GOT3 (cell line): ENCODE data around the gene RERE.
A peak's percentile ranks its signal among the peaks of the same experiment; 100 is the strongest.

ENCODE experiments used
- DNase-seq: peaks from one replicate; lab custom pipeline; 2025; ENCODE audit warnings: mixed read lengths; lab: John Stamatoyannopoulos, UW

RERE gene

DNA sequence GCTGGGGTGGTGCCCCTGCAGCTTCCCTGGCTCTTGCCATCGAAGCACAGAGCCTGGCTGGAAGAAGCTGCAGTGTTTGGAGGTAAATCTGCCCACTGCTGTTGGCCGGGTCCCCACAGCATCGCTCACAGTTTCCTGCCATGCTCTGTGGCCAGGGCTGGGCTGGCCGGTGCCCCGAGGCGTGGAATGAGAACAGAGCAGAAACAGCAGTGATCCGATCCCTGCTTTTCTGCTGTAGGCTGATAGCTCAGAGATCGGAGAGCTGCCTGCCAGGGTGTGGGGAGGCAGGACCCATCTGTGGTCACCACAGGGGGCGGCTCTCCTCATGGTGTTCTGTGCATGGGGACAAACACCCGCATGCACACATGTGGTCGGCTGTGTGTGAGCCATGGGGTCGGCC lies 488.0 kb downstream of the RERE start:
- DNase-seq: no peak

DNA sequence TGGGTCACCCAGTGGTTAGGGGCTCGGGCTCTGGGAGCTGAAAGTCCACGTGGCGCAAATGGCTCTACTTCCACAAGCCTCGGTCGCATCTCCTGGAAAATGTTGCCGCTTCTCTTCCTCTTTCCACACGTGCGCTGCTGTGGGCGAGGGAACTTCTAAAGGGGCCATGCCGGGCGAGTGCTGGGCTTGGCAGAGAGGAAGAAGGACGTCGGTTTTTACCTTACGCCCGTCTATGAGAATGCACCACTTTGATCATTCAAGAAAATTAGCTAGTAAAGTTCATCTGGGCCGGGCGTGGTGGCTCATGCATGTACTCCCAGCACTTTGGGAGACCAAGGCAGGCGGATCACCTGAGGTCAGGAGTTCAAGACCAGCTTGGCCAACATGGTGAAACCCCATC lies 489.2 kb downstream of the RERE start:
- no peak for DNase-seq

DNA sequence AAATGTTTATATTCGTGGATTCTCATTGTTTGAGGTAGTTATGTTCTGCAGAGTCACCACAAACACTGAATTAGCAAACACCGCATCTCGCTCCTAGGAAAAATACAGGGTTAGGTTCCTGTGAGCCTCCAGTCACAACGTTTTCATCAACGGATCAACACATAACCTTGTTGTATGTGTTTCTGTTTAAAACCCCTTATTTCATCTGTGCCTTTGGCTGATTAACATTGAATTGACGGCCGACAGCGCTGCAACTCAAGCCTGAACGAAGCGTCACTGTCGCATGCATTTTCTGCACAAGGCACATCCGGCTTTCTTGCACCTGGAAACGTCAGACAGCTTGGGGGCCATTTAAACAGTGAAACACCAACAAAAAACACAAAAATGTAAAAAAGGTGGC lies 491.2 kb downstream of the RERE start:
- DNase-seq: no peak

DNA sequence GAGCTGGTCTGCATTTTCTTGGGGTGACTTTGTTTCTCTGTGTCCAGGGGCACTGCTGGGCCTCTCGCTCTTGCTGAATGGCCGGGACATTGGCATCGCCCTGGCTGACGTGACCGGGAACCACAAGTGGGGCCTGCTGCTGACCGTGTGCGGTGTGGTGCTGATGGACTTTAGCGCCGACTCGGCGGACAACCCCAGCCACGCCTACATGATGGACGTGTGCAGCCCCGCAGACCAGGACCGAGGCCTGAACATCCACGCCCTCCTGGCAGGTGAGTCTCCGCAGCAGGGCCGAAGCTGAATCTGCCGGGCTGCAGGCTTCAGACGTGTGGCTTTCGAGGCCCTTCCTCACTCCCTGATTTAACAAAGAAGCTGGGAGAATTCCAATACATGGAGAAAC lies 491.7 kb downstream of the RERE start:
- no peak for DNase-seq

DNA sequence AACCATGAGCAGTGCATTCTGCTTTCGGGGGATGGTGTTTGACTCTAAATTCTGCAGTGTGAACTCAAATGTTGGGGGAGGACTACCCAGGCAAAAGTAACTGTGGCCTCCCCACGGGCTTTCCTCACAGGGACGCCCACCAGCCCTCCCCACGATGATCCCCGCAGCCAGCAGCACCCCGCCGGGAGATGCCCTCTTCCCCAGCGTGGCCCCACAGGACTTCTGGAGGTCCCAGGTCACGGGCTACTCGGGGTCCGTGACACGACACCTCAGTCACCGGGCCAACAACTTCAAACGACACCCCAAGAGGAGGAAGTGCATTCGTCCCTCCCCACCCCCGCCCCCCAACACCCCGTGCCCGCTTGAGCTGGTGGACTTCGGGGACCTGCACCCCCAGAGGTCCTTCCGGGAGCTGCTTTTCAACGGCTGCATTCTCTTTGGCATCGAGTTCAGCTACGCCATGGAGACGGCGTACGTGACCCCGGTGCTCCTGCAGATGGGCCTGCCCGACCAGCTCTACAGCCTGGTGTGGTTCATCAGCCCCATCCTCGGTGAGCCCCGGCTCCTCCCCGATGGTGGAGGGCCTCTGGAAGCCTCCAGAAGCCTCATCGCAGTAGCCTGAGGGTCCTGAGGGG lies 493.1 kb downstream of the RERE start:
- DNase-seq: no peak

DNA sequence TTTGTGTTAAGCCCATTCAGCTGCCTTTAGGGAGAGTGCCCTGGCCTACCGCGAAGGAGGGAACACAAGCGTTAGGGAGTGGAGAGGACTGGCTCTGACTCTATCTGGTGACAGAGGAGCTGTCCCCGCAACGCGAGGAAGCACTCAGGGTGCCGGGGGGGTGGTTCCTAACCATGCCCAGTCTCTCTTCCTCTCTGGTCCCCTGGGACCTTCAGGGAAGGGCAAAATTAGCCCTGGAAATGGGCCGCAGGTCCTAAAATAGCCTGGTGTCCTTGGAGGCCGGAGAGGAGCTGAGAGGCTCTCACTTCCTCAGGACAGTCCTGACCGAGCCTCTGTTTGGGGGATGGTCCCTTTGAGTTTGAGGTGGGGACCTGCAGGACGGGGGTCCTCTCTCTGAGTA lies 493.7 kb downstream of the RERE start:
- no peak for DNase-seq

DNA sequence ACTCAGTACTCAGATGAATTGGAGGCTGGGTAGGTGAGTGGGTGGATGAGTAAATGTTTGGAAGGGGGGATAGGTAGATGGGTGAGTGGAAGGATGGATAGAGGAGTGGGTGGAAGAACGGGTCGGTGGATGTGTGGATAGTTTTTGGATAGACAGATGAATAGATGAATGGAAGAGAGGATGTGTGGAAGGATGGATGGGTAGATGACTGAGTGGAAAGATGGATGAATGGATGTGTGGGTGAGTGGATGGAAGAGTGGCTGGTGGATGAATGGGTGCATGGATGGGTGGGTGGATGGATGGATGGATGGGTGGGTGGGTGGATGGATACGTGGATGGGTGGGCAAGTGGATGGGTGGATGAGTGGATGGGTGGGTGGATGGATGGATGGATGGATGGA lies 495.8 kb downstream of the RERE start:
- no peak for DNase-seq

DNA sequence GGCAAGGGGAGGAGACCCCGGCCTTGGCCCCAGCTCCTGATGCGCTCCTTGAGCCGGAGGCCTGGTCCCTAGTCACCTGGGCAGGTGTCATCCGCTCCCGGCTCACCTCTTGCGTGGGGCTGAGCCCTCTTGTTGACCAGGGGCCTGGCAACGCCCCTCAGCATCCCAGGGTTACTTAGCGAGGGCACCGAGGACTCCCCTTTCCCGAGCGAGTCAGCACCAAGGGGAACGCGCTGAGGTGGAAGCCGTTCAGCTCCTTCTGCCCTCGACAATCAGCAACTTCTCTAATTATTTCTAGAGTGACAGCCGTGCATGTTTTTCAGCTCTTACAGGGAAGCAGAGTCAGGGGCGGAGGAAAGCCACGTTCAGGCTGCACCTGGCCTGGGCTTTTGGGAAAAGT lies 499.0 kb downstream of the RERE start:
- no peak for DNase-seq

DNA sequence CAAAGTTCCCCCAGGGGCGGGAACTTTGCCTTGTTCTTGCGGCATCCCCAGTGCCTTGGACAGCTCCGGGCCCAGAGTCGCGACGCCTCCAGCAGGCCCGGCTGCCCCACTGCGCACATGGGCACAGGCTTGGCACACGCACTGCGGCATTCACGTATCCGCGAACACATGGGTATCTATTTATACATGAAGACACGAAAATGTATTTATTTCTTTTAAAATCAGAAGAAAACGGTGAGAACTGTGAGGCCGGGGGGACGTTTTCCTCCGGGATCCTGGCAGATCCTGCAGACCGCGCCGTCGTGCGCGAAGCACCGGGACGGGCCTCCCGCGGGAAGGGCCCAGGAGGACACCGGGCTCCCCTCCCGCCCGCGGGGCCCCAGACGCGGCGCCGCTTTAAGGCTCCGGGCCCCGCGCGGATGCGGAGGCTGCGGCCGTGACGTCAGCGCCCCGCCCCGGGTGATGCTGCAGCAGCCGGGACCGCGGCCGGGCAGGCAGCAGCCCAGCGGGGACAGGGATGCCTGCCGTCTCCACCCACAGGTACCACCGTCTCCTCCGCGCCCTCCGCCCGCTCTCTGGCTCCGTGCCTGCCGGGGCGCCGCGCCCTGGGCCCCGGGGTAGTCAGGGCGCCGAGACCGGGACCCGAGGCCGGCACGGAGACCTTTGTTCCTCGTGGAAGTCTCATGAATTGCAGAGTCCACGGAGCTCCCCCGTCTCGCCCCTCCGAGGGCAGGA lies 499.6 kb downstream of the RERE start, which contains the start of gene SLC45A1:
SLC45A1 (plus strand) TSS at position 468 of the 735 bp plus-strand sequence. CDS start 6,216 bp downstream, outside the sequence.
- DNase-seq: no peak

DNA sequence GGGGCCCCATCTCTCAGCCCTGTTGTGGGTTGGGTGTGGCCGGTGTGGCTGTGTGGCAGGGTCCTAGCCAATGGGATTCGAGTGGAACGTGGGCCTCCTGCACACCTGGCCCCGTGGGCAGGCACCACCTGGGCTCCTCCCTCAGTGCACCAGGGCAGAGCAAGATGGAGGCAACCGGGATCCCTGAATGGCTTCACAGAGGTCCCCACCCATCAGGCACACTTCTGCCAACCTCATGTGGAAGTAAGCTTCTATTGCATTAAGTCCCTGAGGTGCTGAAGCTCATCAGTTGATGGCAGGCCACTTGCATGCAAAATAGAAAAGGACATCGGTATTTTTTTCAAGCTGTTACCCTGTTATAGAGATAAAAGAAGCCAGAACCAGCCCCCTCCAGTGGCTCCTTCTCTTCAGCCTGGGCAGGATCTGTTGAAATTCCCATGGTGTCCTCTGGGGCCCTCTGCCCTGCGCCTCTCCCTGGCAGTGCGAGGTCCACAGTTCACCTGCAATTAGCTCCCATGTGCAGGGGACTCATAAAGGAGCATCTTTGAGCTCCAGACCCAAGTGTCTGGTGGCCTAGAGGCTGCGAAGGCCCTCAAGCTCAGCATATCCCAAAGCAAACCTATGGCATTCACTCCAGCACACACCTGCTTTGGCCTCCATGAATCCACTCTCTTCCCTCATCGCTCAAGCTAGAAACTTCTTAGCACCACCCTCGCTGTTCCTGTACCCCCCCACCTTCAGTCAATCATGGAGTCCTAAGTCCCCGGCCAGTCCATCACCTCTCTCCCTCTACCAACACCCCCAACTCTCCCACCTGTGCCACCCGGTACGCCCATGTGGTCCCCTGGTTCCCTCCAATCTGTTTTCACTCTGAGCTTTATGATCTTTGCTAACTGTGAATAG lies 501.6 kb downstream of the RERE start:
- no peak for DNase-seq

DNA sequence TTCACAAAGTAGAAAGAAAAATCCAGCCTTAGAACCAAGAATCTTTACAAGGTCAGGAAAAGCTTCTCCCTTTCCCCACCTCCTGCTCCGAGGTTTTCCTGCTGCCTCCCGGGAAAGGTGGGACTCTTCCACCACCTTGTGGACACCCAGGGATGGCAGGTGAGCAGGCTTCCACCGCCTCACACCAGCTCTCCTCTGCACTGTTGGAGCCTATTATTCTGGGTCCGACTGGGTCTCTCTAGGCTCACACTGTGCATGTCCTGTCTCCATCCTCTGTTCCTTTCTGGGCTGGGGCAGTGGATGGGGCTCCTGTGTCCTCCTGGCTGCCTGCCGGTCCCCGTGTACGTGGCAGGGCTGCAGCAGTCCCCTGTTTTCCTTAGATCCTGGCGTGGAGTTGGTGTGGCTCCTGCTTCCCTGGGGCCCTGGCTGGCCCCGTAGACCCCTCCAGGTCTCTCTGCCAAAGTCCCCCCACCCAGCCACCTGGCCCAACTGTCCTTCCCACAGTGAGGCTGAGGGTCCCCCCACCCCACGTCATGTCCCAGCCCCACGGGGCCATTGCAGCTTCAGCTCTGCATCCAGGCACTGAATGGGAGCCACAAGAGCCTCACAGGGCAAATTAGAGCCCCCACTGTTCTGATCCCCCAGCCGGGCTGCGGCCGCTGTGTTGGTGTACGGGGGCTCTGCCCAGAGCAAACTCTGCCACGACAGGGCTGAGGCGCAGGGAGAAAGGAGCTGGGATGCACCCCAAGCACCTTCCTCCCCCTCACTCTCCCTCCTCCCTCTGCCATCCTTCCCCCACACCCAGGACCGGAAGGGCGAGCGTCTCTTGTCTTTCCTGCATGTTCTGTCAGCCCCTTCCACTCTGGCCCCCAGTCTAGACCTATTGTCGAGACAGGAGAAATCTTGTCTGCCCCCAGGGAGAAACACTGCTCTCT lies 502.8 kb downstream of the RERE start:
- peak; percentile 21 for DNase-seq

DNA sequence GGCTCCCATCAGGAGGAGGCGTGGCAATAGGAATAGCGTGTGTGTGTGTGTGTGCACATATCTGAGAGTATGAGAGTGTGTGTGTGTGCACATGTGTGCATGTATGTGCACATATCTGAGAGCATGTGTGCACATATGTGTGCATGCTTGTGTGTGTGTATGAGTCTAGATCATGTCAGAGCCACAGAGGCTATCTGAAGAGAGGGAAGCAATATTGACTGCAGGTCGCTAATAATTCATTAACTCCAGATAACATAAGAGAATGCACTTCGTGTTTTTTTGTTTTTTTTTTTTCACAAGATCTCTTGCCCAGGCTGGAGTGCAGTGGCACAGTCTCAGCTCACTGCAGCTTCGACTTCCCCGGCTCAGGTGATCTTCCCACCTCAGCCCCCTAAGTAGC lies 504.2 kb downstream of the RERE start:
- no peak for DNase-seq

DNA sequence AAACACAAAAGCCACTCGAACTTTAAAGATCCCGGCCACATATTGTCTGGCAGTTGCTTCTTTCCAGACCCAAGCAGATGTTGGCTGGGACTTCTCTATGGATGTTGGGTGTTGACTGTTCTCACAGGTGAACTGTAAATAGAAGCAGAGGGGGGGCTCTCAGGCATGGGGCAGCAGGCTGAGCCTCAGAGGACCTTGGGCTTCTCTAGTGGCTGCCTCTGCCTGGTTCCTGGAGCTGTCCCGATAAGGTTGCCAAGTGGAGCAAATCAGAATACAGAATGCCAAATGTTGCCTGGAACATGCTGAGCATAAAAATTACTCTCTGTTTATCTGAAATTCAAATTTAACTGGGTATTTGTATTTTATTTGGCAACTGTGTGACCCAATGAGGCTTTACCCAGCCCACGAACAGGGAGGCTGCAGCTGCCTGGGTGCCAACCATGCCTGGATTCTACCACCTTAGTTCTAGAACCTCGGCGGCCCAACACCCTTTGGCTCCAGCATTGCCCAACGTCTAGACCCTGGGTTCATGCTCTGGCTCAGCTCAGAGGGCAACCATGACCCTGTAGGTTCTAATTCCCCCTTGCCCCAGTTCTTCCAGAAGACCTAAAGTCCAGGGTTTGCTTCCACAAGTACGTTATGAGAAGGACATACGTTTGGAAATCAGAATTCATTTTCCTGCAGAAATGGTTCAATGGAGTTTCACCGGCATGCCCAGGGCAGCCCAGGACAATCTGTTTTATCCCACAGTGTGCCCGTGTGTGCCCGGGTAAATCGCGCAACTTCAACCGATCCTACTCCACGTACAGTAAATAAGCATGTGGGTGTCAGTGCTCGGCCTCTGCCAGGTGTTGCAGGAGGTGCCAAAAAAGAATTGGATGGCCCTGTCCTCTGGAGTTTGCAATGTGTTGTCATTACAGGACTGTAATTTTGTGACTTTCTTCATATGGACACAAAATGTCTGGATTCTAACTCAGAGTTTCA lies 504.9 kb downstream of the RERE start:
- no peak for DNase-seq

DNA sequence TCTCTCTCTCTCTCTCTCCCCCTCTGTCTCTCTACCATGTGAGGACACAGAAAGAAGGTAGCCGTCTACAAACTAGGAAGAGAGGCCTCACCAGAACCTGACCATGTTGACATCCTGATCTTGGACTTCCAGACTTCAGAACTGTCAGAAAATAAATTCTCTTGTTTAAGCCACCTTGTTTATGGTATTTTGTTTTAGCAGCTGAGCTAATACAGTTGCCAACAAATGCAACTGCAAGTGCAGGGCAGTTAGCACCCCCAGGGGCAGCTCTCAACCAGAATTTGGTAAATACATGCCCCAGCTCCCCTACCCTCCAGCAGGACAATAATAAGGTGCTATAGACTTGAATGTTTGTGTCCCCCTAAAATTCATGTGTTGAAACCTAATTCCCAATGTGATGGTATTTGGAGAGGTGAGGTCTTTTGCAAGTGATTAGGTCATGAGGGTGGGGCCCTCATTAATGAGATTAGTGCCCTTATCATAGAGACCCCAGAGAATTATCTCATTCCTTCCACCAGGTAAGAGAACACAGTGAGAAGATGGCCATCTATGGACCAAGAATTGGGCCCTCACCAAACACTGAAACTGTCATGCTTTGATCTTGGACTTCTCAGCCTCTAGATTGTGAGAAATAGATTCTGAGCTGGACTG lies 506.2 kb downstream of the RERE start:
- DNase-seq: no peak

DNA sequence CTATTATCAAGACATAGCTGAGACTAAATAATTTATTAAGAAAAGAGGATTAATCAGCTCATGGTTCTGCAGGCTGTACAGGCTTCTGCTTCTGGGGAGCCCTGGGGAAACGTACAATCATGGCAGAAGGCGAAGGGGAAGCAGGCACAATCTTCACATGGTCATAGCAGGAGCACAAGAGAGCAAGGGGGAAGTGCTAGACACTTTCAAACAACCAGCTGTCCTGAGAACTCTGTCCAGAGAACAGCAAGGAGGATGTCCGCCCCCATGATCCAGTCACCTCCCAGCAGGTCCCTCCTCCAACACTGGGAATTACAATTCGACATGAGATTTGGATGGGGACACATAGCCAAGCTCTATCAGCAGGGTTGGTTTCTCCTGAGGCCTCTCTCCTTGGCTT lies 509.8 kb downstream of the RERE start:
- DNase-seq: no peak

DNA sequence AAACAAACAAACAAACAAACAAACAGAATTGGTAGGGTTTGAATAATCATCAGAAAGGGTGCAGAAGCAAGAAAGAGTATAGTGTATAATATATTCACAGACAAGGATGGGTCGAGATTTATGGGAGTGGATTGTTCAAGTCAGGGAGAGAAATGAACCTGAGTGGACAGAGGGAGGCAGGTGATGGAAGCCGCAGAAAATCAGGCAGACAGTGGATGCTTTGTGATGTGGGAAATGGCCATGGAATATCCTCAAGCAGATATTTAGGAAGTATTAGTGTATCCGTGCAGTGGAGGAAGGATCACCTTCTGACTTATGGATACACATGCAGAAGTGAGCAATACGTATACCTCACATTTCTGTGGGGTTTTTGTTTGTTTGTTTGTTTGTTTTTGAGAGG lies 513.6 kb downstream of the RERE start:
- DNase-seq: no peak

DNA sequence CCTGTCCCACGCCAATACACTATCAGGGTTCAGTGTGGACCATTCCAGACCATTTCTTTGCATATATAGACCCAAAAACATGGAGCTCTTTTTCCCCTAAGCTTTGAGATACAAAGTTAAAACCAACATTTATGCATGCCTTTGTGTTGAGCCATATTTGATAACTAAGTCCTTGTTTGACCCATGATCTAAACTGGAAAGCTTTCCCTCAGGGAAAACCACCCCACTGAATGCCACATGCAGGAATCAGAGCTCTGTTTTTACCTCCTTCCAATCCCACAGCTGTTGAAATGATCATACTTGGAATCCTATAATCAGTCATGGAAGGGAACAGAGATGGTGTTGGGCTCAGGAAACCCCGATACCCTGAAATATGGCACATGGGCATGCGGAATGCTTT lies 514.3 kb downstream of the RERE start:
- no peak for DNase-seq
